IMR-90 (cell line): ENCODE measurements around the gene ALAS1. TPM values are rescaled to one million over a fixed set of nuclear protein-coding genes. Genes with fewer than 3 reads are reported as not detected.
A peak's percentile ranks its signal among the peaks of the same experiment; 100 is the strongest.

Experiments
- ATAC-seq: fragments of 200-7000 bp; cut with Tn5 transposase; 2 replicates; pipeline ENCODE4 v1.9.1; 2020; ENCODE audit warnings: low read depth, mild to moderate bottlenecking, moderate library complexity
- BruUV-seq: library from RNA; stranded (reverse); fragments of 400-500 nt; replicated peaks from 2 replicates; lab custom pipeline; 2021; lab: Mats Ljungman, UMichigan
- CTCF ChIA-PET: fragments of 300-600 bp; formaldehyde crosslinking; extraction: SDS; loops from one replicate; lab custom pipeline; 2021; ENCODE audit warnings: antibody characterized with exemption; lab: Yijun Ruan, JAX
- POLR2A ChIA-PET: fragments of 300-600 bp; sonication (Branson Sonifier 250); formaldehyde crosslinking; loops from one replicate; lab custom pipeline; 2022; ENCODE audit warnings: antibody characterized with exemption; ENCODE audit not compliant: unreplicated experiment; lab: Charles Lee
- DNase-seq: peaks from one replicate; pipeline ENCODE4 v3.0.0; 2013
- H2AFZ ChIP-seq: replicated peaks from 2 replicates; pipeline ENCODE3; 2013; ENCODE audit warnings: low read length, mild to moderate bottlenecking; ENCODE audit not compliant: poor library complexity
- H2AK5ac ChIP-seq: 2 replicates; pipeline ENCODE4 v1.6.1; 2013; ENCODE audit warnings: low read depth, low read length, inconsistent platforms
- H2AK9ac ChIP-seq: replicated peaks from 2 replicates; pipeline ENCODE3; 2013; ENCODE audit warnings: mild to moderate bottlenecking, low read depth, low read length, moderate library complexity; ENCODE audit not compliant: poor library complexity
- H2BK120ac ChIP-seq: 2 replicates; pipeline ENCODE4 v1.6.1; 2013; ENCODE audit warnings: low read depth, low read length, inconsistent platforms
- H2BK15ac ChIP-seq: 3 replicates; pipeline ENCODE4 v1.6.1; 2013; ENCODE audit warnings: low read depth, low read length, inconsistent platforms
- H2BK20ac ChIP-seq: 2 replicates; pipeline ENCODE4 v1.6.1; 2013; ENCODE audit warnings: low read depth, mild to moderate bottlenecking, inconsistent platforms, low read length, moderate library complexity
- H2BK5ac ChIP-seq: 2 replicates; pipeline ENCODE4 v1.6.1; 2013; ENCODE audit warnings: mild to moderate bottlenecking, low read depth, low read length, inconsistent platforms; ENCODE audit not compliant: poor library complexity, severe bottlenecking
- H3K14ac ChIP-seq: replicated peaks from 2 replicates; pipeline ENCODE4 v1.6.1; 2013; ENCODE audit warnings: low read depth, low read length, inconsistent platforms
- H3K18ac ChIP-seq: 2 replicates; pipeline ENCODE4 v1.6.1; 2013; ENCODE audit warnings: low read depth, low read length, control low read depth
- H3K23ac ChIP-seq: 2 replicates; pipeline ENCODE4 v1.6.1; 2013; ENCODE audit warnings: low read depth, low read length, inconsistent platforms
- H3K27ac ChIP-seq: 2 replicates; pipeline ENCODE4 v1.5.1; 2013; ENCODE audit warnings: mild to moderate bottlenecking, control low read depth, low read length; ENCODE audit not compliant: insufficient read depth
- H3K27me3 ChIP-seq: 2 replicates; pipeline ENCODE4 v1.6.1; 2013; ENCODE audit warnings: low read length; ENCODE audit not compliant: control insufficient read depth, insufficient read depth
- H3K36me3 ChIP-seq: 2 replicates; pipeline ENCODE4 v1.6.1; 2013; ENCODE audit warnings: low read length, mixed read lengths; ENCODE audit not compliant: control insufficient read depth, insufficient read depth
- H3K4ac ChIP-seq: 2 replicates; pipeline ENCODE4 v1.6.1; 2013; ENCODE audit warnings: low read depth, low read length, inconsistent platforms
- H3K4me1 ChIP-seq: 2 replicates; pipeline ENCODE4 v1.6.1; 2013; ENCODE audit warnings: low read length, mixed read lengths; ENCODE audit not compliant: control insufficient read depth, insufficient read depth
- H3K4me2 ChIP-seq: 2 replicates; pipeline ENCODE4 v1.6.1; 2013; ENCODE audit warnings: low read depth, mild to moderate bottlenecking, control low read depth, low read length, moderate library complexity
- H3K4me3 ChIP-seq: 2 replicates; pipeline ENCODE4 v1.5.1; 2013; ENCODE audit warnings: low read depth, mild to moderate bottlenecking, control low read depth, low read length, moderate library complexity; ENCODE audit not compliant: insufficient read depth
- H3K56ac ChIP-seq: 2 replicates; pipeline ENCODE4 v1.6.1; 2013; ENCODE audit warnings: low read length, inconsistent platforms; ENCODE audit not compliant: insufficient read depth; ENCODE audit errors: extremely low read depth
- H3K79me1 ChIP-seq, 2 experiments: 2 replicates each; pipeline ENCODE4 v1.6.1; 2013; ENCODE audit warnings: low read length in 2 of 2, inconsistent platforms in 1 of 2, low read depth in 1 of 2
- H3K9ac ChIP-seq: 2 replicates; pipeline ENCODE4 v1.6.1; 2013; ENCODE audit warnings: low read depth, low read length, control low read depth
- H3K9me1 ChIP-seq: 2 replicates; pipeline ENCODE4 v1.6.1; 2013; ENCODE audit warnings: low read length, inconsistent platforms; ENCODE audit not compliant: insufficient read depth
- H3K9me3 ChIP-seq: 2 replicates; pipeline ENCODE4 v1.6.1; 2013; ENCODE audit warnings: low read length; ENCODE audit not compliant: control insufficient read depth, insufficient read depth
- H4K20me1 ChIP-seq: 2 replicates; pipeline ENCODE4 v1.6.1; 2013; ENCODE audit warnings: low read length, inconsistent platforms; ENCODE audit not compliant: insufficient read depth
- H4K5ac ChIP-seq: 2 replicates; pipeline ENCODE4 v1.6.1; 2013; ENCODE audit warnings: mild to moderate bottlenecking, low read depth, low read length, control low read depth
- H4K8ac ChIP-seq, 2 experiments: 2 replicates each; pipeline ENCODE4 v1.6.1; 2013; ENCODE audit warnings: low read depth in 2 of 2, low read length in 2 of 2, control low read depth in 1 of 2, inconsistent platforms in 1 of 2
- H4K91ac ChIP-seq: 2 replicates; pipeline ENCODE4 v1.6.1; 2013; ENCODE audit warnings: low read depth, low read length, inconsistent platforms; ENCODE audit not compliant: insufficient read depth
- BHLHE40 ChIP-seq: fragments of 150-350 bp; IDR thresholded peaks from 2 replicates; pipeline ENCODE4 v1.6.1; 2016; ENCODE audit warnings: mild to moderate bottlenecking, low read depth, low read length
- CEBPB ChIP-seq: IDR thresholded peaks from 2 replicates; pipeline ENCODE4 v1.6.1; 2012; ENCODE audit warnings: low read depth, low read length, improper control_type of control experiment
- CHD1 ChIP-seq: IDR thresholded peaks from 2 replicates; pipeline ENCODE4 v1.6.1; 2012; ENCODE audit warnings: low read depth, low read length, improper control_type of control experiment
- FOS ChIP-seq: fragments of 150-350 bp; IDR thresholded peaks from 2 replicates; pipeline ENCODE4 v1.6.1; 2016; ENCODE audit warnings: low read depth, low read length
- MAFK ChIP-seq: IDR thresholded peaks from 2 replicates; pipeline ENCODE4 v1.6.1; 2012; ENCODE audit warnings: low read depth, low read length, improper control_type of control experiment
- MAZ ChIP-seq: IDR thresholded peaks from 2 replicates; pipeline ENCODE4 v1.6.1; 2012; ENCODE audit warnings: low read depth, mild to moderate bottlenecking, low read length, improper control_type of control experiment, moderate library complexity, borderline replicate concordance
- MXI1 ChIP-seq: IDR thresholded peaks from 2 replicates; pipeline ENCODE4 v1.6.1; 2012; ENCODE audit warnings: low read depth, mild to moderate bottlenecking, low read length, moderate library complexity, borderline replicate concordance
- NFE2L2 ChIP-seq: fragments of 150-350 bp; IDR thresholded peaks from 2 replicates; pipeline ENCODE4 v1.6.1; 2016; ENCODE audit warnings: low read depth, mild to moderate bottlenecking, low read length
- POLR2A ChIP-seq: IDR thresholded peaks from 2 replicates; pipeline ENCODE4 v1.6.1; 2012; ENCODE audit warnings: mild to moderate bottlenecking, low read depth, low read length
- RAD21 ChIP-seq: IDR thresholded peaks from 2 replicates; pipeline ENCODE4 v1.6.1; 2012; ENCODE audit warnings: low read length, improper control_type of control experiment
- RCOR1 ChIP-seq: IDR thresholded peaks from 2 replicates; pipeline ENCODE4 v1.6.1; 2012; ENCODE audit warnings: mild to moderate bottlenecking, low read length, improper control_type of control experiment; ENCODE audit not compliant: insufficient replicate concordance
- RFX5 ChIP-seq: IDR thresholded peaks from 2 replicates; pipeline ENCODE4 v1.8.0; 2012; ENCODE audit warnings: low read depth, mild to moderate bottlenecking, low read length, moderate library complexity
- SMC3 ChIP-seq: fragments of 150-350 bp; IDR thresholded peaks from 2 replicates; pipeline ENCODE4 v1.6.1; 2016; ENCODE audit warnings: low read depth, mild to moderate bottlenecking, antibody characterized with exemption, low read length, moderate library complexity
- USF2 ChIP-seq: fragments of 150-350 bp; IDR thresholded peaks from 2 replicates; pipeline ENCODE4 v1.6.1; 2017; ENCODE audit warnings: mild to moderate bottlenecking, antibody characterized with exemption, low read length, low read depth
- WGBS, 2 experiments: methylation state at CpG; one replicate each; pipeline versions ENCODE4 v1.1.5 to v1.1.7; 2013; ENCODE audit warnings: missing lambda C conversion rate in 2 of 2; ENCODE audit not compliant: insufficient read length in 1 of 2; ENCODE audit errors: extremely low coverage in 2 of 2; 5-methylcytosine and 5-hydroxymethylcytosine counted together
- dilution Hi-C: fragments of 300-500 bp; cut with HindIII; formaldehyde crosslinking; loops from one replicate; pipeline ENCODE4 v1.14.3; 2018; ENCODE audit warnings: low sequenced_read_pairs; ENCODE audit not compliant: unreplicated experiment
- in situ Hi-C: fragments of 300-500 bp; cut with MboI; formaldehyde crosslinking; loops from 3 replicates; pipeline ENCODE4 v1.14.3; 2019; ENCODE audit warnings: low sequenced_read_pairs, inconsistent platforms, mixed read lengths
- intact Hi-C: fragments of 100-400 bp; cut with micrococcal nuclease; formaldehyde crosslinking; loops from 2 replicates; pipeline ENCODE4 v1.10.0; 2022
- polyA plus RNA-seq, 3 experiments: library from polyadenylated mRNA; depleted of rRNA; stranded (reverse); fragments of >200 nt; gene quantifications; 2 replicates each; pipeline ENCODE4 v1.2.3, GENCODE V29; 2012; ENCODE audit warnings: low replicate concordance in 1 of 3
- total RNA-seq: library from RNA; depleted of rRNA; stranded (reverse); fragments of >200 nt; gene quantifications from 2 replicates; pipeline ENCODE4 v1.2.3, GENCODE V29; 2012
- TF ChIP-seq, protein P1 (sequence below): fragments of 150-350 bp; IDR thresholded peaks from 2 replicates; pipeline ENCODE4 v1.6.1; 2016; ENCODE audit warnings: low read depth, mild to moderate bottlenecking, low read length, moderate library complexity, borderline replicate concordance
- TF ChIP-seq, protein P2 (sequence below): conservative IDR thresholded peaks from 2 replicates; pipeline ENCODE4 v1.5.1; 2012; ENCODE audit warnings: mild to moderate bottlenecking, low read depth, low read length, improper control_type of control experiment

Gene ALAS1
- total and polyA plus RNA-seq, 2 of the 4 experiments (the other 2 are of a cell fraction): 32.8 to 47.2 TPM

DNA sequence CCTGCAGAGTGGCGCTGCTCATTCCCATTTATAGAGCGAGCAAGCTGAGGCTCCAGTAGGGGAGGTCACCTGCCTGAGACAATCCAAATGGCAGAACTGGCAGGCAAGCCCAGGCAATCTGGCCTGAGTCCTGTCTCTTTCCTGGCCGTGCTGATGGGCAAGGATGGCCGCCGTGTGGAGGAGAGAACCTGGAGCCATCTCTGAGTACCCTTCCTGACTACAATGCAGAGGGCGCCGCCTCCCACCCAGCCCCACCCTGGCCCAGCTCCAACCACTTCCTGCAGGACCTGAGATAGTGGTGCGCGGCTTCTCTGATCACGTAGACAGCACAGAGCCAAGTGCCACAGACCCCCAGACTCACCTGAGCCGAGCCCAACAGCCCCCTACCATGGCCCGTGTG, 20.5 kb downstream of the ALAS1 start:
- CTCF ChIA-PET: no interaction called here
- in situ Hi-C loops: no loop called here
- H3K36me3 ChIP-seq: peaks cover 21% of the 10 kb centered on the region

More for the DNA sequence above, 20.5 kb downstream of the ALAS1 start:
- dilution Hi-C loops: no loop called here
- Histone ChIP-seq H3K79me1 (peaks cover 0 to 6% of the 10 kb centered on the region in 2 experiments; a peak in 1 of 4 replicates), H4K91ac (no peak overlapping the region; the same call in 1 of the 2 replicates), H2BK15ac (no peak overlapping the region), H3K4me1 (peaks cover 8% of the 10 kb centered on the region), H4K8ac (no peak overlapping the region), H3K18ac (no peak overlapping the region), H3K4ac (no peak overlapping the region), H4K20me1 (peaks cover 15% of the 10 kb centered on the region), H2AK5ac (peak overlapping the region; percentile 82; the same call in 1 of the 2 replicates), H2BK120ac (no peak overlapping the region), H3K4me3 (no peak overlapping the region), H3K9me3 (no peaks in the 10 kb centered on the region), H2BK20ac (no peak overlapping the region), H3K27ac (no peak overlapping the region), H4K5ac (no peak overlapping the region), H2BK5ac (no peak overlapping the region), H3K9ac (no peak overlapping the region), H2AK9ac (no peak overlapping the region), H2AFZ (no peak overlapping the region), H3K27me3 (no peaks in the 10 kb centered on the region), H3K14ac (no peak overlapping the region), H3K9me1 (peaks cover 16% of the 10 kb centered on the region), H3K56ac (no peak overlapping the region), H3K4me2 (no peak overlapping the region), H3K23ac (no peak overlapping the region)
- TF ChIP-seq SMC3 (no peak), BHLHE40 (no peak), MXI1 (no peak), RFX5 (no peak), CEBPB (no peak), POLR2A (no peak), RAD21 (no peak), CHD1 (no peak), MAZ (no peak), FOS (no peak), NFE2L2 (no peak), USF2 (no peak), MAFK (no peak), RCOR1 (no peak)
- TF ChIP-seq, protein P1, sequence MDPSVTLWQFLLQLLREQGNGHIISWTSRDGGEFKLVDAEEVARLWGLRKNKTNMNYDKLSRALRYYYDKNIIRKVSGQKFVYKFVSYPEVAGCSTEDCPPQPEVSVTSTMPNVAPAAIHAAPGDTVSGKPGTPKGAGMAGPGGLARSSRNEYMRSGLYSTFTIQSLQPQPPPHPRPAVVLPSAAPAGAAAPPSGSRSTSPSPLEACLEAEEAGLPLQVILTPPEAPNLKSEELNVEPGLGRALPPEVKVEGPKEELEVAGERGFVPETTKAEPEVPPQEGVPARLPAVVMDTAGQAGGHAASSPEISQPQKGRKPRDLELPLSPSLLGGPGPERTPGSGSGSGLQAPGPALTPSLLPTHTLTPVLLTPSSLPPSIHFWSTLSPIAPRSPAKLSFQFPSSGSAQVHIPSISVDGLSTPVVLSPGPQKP: no peak
- TF ChIP-seq, protein P2, sequence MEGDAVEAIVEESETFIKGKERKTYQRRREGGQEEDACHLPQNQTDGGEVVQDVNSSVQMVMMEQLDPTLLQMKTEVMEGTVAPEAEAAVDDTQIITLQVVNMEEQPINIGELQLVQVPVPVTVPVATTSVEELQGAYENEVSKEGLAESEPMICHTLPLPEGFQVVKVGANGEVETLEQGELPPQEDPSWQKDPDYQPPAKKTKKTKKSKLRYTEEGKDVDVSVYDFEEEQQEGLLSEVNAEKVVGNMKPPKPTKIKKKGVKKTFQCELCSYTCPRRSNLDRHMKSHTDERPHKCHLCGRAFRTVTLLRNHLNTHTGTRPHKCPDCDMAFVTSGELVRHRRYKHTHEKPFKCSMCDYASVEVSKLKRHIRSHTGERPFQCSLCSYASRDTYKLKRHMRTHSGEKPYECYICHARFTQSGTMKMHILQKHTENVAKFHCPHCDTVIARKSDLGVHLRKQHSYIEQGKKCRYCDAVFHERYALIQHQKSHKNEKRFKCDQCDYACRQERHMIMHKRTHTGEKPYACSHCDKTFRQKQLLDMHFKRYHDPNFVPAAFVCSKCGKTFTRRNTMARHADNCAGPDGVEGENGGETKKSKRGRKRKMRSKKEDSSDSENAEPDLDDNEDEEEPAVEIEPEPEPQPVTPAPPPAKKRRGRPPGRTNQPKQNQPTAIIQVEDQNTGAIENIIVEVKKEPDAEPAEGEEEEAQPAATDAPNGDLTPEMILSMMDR: no peak
- ATAC-seq (no peak), DNase-seq (no peak)
- WGBS, 2 experiments: 100% methylated on average over 2 of the region's 12 CpGs; no CpG with 5 or more reads in 1 of the 2 experiments
- intact Hi-C loops: no loop called here
- BruUV-seq: no TSS peak
- POLR2A ChIA-PET: no interaction called here
